Peyer's patch (tissue), 4 donors: ENCODE results near the gene LOXL3. TPM values are rescaled to one million over a fixed set of nuclear protein-coding genes. Genes with fewer than 3 reads are reported as not detected.

Experiments
- DNase-seq, 3 donors: peaks; one replicate each; pipeline ENCODE4 v3.0.0-alpha.2; 2017 to 2019
- H3K27ac ChIP-seq, 4 donors: fragments of 200-600 bp; sonication (generic); one replicate each; pipeline ENCODE4 v1.5.1; 2016 to 2019
- H3K27me3 ChIP-seq, 2 donors: fragments of 200-600 bp; sonication (generic); one replicate each; pipeline ENCODE4 v1.5.1; 2019
- H3K36me3 ChIP-seq, 3 donors: fragments of 200-600 bp; sonication (generic); one replicate each; pipeline ENCODE4 v1.5.1; 2016 to 2019
- H3K4me1 ChIP-seq, 4 donors: fragments of 200-600 bp; sonication (generic); one replicate each; pipeline ENCODE4 v1.5.1; 2016 to 2019
- H3K4me3 ChIP-seq, 4 donors: fragments of 200-600 bp; sonication (generic); 1 replicate in 3 of 4; 2 replicates in 1 of 4; pipeline ENCODE4 v1.5.1; 2016 to 2019; ENCODE audit warnings: mild to moderate bottlenecking in 1 of 4
- H3K9me3 ChIP-seq, 4 donors: fragments of 200-600 bp; sonication (generic); one replicate each; pipeline ENCODE4 v1.5.1; 2016 to 2019; ENCODE audit warnings: mild to moderate bottlenecking in 1 of 4
- POLR2A ChIP-seq, 2 donors: fragments of 450-650 bp; IDR thresholded peaks; one replicate each; pipeline ENCODE4 v1.5.1; 2017; ENCODE audit warnings: antibody characterized with exemption in 2 of 2, mild to moderate bottlenecking in 2 of 2, moderate library complexity in 2 of 2
- total RNA-seq, 4 donors: library from RNA; depleted of rRNA; stranded (reverse); fragments of >200 nt; gene quantifications; one replicate each; pipeline ENCODE4 v1.1.0, GENCODE V29; 2016
- TF ChIP-seq, protein P1 (sequence below), 6 experiments: fragments of 450-650 bp in 4 of 6; fragments of 200-600 bp in 2 of 6; sonication (generic) in 1 of 6; IDR thresholded peaks; one replicate each; pipeline ENCODE4 v1.5.1; 2017 to 2019; ENCODE audit warnings: antibody characterized with exemption in 6 of 6, mild to moderate bottlenecking in 3 of 6, moderate library complexity in 1 of 6

Gene LOXL3
- total RNA-seq, 4 donors from 2014 or later: 0.88 to 8.0 (median 4.8) TPM

DNA sequence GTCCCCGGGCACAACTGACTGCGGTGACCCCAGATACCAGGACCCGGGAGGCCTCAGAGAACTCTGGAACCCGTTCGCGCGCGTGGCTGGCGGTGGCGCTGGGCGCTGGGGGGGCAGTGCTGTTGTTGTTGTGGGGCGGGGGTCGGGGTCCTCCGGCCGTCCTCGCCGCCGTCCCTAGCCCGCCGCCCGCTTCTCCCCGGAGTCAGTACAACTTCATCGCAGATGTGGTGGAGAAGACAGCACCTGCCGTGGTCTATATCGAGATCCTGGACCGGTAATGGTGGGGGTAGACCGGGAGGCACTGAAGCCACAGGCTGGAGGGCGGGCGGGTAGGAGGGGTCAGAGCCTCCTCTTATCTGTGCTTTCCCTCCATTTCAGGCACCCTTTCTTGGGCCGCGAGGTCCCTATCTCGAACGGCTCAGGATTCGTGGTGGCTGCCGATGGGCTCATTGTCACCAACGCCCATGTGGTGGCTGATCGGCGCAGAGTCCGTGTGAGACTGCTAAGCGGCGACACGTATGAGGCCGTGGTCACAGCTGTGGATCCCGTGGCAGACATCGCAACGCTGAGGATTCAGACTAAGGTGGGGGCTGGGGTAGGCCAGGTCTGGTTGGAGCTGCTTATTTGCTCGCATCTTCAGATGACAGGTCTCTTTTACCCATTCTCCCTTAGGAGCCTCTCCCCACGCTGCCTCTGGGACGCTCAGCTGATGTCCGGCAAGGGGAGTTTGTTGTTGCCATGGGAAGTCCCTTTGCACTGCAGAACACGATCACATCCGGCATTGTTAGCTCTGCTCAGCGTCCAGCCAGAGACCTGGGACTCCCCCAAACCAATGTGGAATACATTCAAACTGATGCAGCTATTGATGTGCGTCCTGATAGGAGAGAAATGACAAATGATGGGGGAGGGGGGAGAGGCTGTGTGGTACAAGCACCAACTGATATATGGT lies 23.2 kb downstream of the LOXL3 start:
- H3K9me3 ChIP-seq: no peaks in the 10 kb centered on the region
- TF ChIP-seq, protein P1, sequence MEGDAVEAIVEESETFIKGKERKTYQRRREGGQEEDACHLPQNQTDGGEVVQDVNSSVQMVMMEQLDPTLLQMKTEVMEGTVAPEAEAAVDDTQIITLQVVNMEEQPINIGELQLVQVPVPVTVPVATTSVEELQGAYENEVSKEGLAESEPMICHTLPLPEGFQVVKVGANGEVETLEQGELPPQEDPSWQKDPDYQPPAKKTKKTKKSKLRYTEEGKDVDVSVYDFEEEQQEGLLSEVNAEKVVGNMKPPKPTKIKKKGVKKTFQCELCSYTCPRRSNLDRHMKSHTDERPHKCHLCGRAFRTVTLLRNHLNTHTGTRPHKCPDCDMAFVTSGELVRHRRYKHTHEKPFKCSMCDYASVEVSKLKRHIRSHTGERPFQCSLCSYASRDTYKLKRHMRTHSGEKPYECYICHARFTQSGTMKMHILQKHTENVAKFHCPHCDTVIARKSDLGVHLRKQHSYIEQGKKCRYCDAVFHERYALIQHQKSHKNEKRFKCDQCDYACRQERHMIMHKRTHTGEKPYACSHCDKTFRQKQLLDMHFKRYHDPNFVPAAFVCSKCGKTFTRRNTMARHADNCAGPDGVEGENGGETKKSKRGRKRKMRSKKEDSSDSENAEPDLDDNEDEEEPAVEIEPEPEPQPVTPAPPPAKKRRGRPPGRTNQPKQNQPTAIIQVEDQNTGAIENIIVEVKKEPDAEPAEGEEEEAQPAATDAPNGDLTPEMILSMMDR (IDR thresholded peaks at IDR 0.05): no peak
- no peak for TF ChIP-seq POLR2A (IDR thresholded peaks at IDR 0.05)
- peak overlapping the region; percentile 58 to 92 (median 76) for H3K4me3 ChIP-seq
- peak; percentile 54 to 78 (median 70) for DNase-seq
- peaks cover 0 to 30% (median 0%) of the 10 kb centered on the region in 3 donors for H3K36me3 ChIP-seq
- H3K27ac ChIP-seq: peak overlapping the region; percentile 77 to 94 (median 92)
- H3K4me1 ChIP-seq: peaks cover 0 to 22% (median 11%) of the 10 kb centered on the region in 4 donors
- no peaks in the 10 kb centered on the region for H3K27me3 ChIP-seq

DNA sequence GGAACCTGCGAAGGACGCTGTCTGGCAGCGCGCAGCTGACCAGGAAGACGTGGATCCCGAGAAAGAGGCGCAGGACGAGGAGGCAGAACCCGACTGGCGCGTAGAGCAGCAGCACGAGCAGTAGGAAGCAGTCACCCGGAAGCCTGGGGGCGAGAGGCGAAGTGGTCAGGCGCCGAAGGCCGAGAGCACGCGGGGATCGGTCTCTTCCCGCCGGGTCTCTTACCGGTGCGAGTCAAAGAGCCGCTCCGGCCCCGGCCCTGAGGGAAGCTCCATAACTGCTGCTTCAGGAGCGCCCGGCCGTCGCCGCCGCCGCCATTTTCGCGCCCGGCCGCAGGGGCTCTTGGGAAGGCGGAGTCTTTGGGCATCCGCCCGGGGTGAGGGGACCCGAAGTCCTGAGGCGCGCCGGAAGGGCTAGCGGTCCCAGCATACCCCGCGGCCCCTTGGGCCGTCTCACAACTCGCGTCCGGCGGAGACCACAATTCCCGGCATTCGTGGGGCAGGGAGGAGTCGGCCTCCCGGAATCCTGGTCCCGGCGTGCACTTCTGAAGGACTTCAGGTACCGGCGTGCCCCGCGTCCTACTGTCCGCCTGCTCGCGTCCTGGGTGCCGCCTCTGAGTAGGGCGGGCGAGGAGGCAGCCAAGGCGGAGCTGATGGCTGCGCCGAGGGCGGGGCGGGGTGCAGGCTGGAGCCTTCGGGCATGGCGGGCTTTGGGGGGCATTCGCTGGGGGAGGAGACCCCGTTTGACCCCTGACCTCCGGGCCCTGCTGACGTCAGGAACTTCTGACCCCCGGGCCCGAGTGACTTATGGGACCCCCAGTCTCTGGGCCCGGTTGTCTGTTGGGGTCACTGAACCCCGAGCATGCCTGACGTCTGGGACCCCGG lies 24.1 kb downstream of the LOXL3 start, which contains the start of the genes AUP1 and HTRA2:
Gene AUP1, minus strand, starts transcription at position 350 of the 882 bp plus-strand sequence. Its CDS starts 77 bp downstream, at position 273.
Gene HTRA2, plus strand, starts transcription at position 577 of the 882 bp plus-strand sequence. Its CDS starts 74 bp downstream, at position 651.
- no peaks in the 10 kb centered on the region for H3K27me3 ChIP-seq
- peaks cover 0 to 30% (median 0%) of the 10 kb centered on the region in 3 donors for H3K36me3 ChIP-seq
- peaks cover 0 to 22% (median 11%) of the 10 kb centered on the region in 4 donors for H3K4me1 ChIP-seq
- DNase-seq: peak; percentile 98 to 99 (median 98)
- H3K4me3 ChIP-seq: peak within 1 kb of the TSS; percentile 58 to 92 (median 76)
- no peaks in the 10 kb centered on the region for H3K9me3 ChIP-seq
- peak within 1 kb of the TSS; percentile 77 to 94 (median 92) for H3K27ac ChIP-seq
- TF ChIP-seq, protein P1 (IDR thresholded peaks at IDR 0.05): peak in 1 of 6 experiments; percentile 1
- TF ChIP-seq POLR2A (IDR thresholded peaks at IDR 0.05): peak; percentile 79 to 83

DNA sequence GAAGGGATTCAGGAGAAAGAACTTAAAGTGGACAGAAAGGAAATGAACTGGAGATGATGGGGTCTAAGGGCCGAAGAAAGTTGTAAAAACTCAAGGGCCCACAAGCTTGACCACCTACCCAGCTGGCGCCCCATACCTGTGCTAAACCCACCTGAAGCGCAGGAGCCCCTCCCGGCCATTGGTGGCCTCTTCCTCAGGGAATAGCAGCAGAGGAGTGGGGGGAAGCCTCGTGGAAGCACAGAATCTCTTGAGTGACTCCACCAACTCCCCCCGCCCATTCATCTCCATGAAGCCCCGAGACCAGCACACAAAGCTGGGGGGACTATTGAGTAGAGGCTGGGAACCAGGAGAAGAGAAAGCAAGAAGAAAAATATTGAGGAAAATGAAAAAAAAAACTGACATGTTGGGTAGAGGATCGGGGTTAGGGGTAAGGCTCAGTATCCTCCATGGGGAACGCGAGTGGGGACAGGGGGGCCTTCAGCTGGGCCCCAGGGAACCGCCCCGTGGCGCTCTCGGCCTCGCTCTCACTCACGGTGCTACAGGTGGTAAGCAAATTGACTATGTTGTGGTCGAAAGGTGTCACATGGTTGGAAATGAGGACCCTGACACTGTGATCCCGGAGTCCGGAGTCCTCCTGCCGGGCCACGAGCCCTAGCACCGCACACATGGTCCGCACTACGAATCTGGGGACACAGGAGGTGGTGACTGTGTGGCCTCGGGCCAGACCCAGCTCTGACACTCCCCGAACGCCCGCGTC lies 25.0 kb downstream of the LOXL3 start:
- peaks cover 0 to 22% (median 11%) of the 10 kb centered on the region in 4 donors for H3K4me1 ChIP-seq
- H3K27me3 ChIP-seq: no peaks in the 10 kb centered on the region
- no peaks in the 10 kb centered on the region for H3K9me3 ChIP-seq
- peaks cover 0 to 30% (median 0%) of the 10 kb centered on the region in 3 donors for H3K36me3 ChIP-seq
- DNase-seq: peak in 1 of 3 donors; percentile 40
- H3K27ac ChIP-seq: peak overlapping the region; percentile 77 to 94 (median 92)
- peak overlapping the region; percentile 58 to 92 (median 76) for H3K4me3 ChIP-seq
- no peak for TF ChIP-seq POLR2A (IDR thresholded peaks at IDR 0.05)
- TF ChIP-seq, protein P1 (IDR thresholded peaks at IDR 0.05): no peak

DNA sequence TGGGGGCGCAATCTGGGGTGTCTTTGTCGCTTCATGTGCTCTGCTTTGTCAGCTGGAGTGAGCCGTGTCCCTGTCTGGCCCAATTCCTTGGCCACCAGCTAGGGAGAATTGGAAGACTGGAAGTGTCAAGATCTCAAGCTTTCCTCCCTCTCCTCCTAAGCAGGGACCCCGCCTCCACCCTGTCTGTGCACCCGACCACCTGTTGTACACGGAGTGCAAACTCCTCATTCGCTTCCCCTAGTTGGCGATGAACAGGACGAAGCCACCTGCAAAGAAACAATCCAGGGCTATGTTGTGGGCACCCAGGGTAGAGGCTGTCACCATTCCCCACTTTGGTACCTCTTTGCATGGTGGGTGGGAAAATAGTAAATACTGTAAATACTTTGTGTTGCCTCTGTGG lies 26.0 kb downstream of the LOXL3 start:
- H3K27ac ChIP-seq: no peak overlapping the region
- no peak for DNase-seq
- H3K4me3 ChIP-seq: no peak overlapping the region
- H3K36me3 ChIP-seq: peaks cover 0 to 20% (median 0%) of the 10 kb centered on the region in 3 donors
- H3K4me1 ChIP-seq: peaks cover 0 to 22% (median 11%) of the 10 kb centered on the region in 4 donors
- H3K9me3 ChIP-seq: no peaks in the 10 kb centered on the region
- no peaks in the 10 kb centered on the region for H3K27me3 ChIP-seq
- TF ChIP-seq, protein P1 (IDR thresholded peaks at IDR 0.05): no peak
- TF ChIP-seq POLR2A (IDR thresholded peaks at IDR 0.05): no peak
